T-cell (primary cell): ENCODE measurements around the gene PPP1R1C. TPM values are rescaled to one million over a fixed set of nuclear protein-coding genes. Genes with fewer than 3 reads are reported as not detected.

ENCODE experiments used
- ATAC-seq, 4 experiments: fragments of 200-7000 bp in 3 of 4; fragments of 150-1000 bp in 1 of 4; cut with Tn5 transposase; replicated peaks in 1 of 4; 1 replicate in 3 of 4; 2 replicates in 1 of 4; pipeline ENCODE4 v1.10.0; 2021; ENCODE audit warnings: moderate library complexity in 3 of 4, mild to moderate bottlenecking in 2 of 4, moderate number of reproducible peaks in 1 of 4
- CTCF ChIA-PET, 2 donors: fragments of 300-600 bp; sonication (Branson Sonifier 250); formaldehyde crosslinking; loops; one replicate each; lab custom pipeline; 2022; ENCODE audit warnings: antibody characterized with exemption in 2 of 2; lab: Charles Lee
- POLR2A ChIA-PET, 2 donors: fragments of 300-600 bp; sonication (Branson Sonifier 250); formaldehyde crosslinking; loops; one replicate each; lab custom pipeline; 2022; ENCODE audit warnings: antibody characterized with exemption in 2 of 2; lab: Charles Lee
- DNase-seq, 35 experiments: peaks; one replicate each; pipeline versions ENCODE4 v3.0.0 to v3.0.0-alpha.2; 2013 to 2023
- H3K27ac ChIP-seq: one replicate; pipeline ENCODE4 v1.5.1; 2013; ENCODE audit warnings: low read length
- H3K27me3 ChIP-seq, 2 experiments: replicated peaks in 1 of 2; 1 replicate in 1 of 2; 2 replicates in 1 of 2; pipeline versions ENCODE4 v1.6.1 to v1.7.0; 2013; ENCODE audit warnings: low read length in 1 of 2, mixed read lengths in 1 of 2; ENCODE audit not compliant: control insufficient read depth in 2 of 2, insufficient read depth in 2 of 2; ENCODE audit errors: extremely low read depth in 1 of 2
- H3K36me3 ChIP-seq, 2 donors: 1 replicate in 1 of 2; 2 replicates in 1 of 2; pipeline versions ENCODE4 v1.6.1 to v1.7.0; 2013; ENCODE audit warnings: low read length in 1 of 2; ENCODE audit not compliant: control insufficient read depth in 2 of 2, insufficient read depth in 1 of 2; ENCODE audit errors: extremely low read depth in 1 of 2
- H3K4me1 ChIP-seq, 2 experiments: 1 replicate in 1 of 2; 2 replicates in 1 of 2; pipeline versions ENCODE4 v1.6.1 to v1.7.0; 2013; ENCODE audit warnings: low read length in 2 of 2, mixed read lengths in 1 of 2; ENCODE audit not compliant: insufficient read depth in 2 of 2, control insufficient read depth in 1 of 2; ENCODE audit errors: extremely low read depth in 1 of 2
- H3K4me3 ChIP-seq, 2 donors: 1 replicate in 1 of 2; 2 replicates in 1 of 2; pipeline versions ENCODE4 v1.5.1 to v1.7.0; 2013; ENCODE audit warnings: mild to moderate bottlenecking in 2 of 2, low read length in 1 of 2, moderate library complexity in 1 of 2; ENCODE audit not compliant: control insufficient read depth in 1 of 2; ENCODE audit errors: extremely low read depth in 1 of 2
- H3K9me3 ChIP-seq: 2 replicates; pipeline ENCODE4 v1.7.0; 2013
- H3K27ac Mint-ChIP-seq, 2 donors: one replicate each; pipeline ENCODE4 v1.8.0; 2020 to 2021; ENCODE audit warnings: mild to moderate bottlenecking in 2 of 2, mixed read lengths in 2 of 2
- H3K27me3 Mint-ChIP-seq, 2 donors: one replicate each; pipeline ENCODE4 v1.8.0; 2021 to 2022; ENCODE audit warnings: mixed read lengths in 2 of 2
- H3K36me3 Mint-ChIP-seq: one replicate; pipeline ENCODE4 v1.8.0; 2021; ENCODE audit warnings: mixed read lengths
- H3K4me1 Mint-ChIP-seq, 3 donors: one replicate each; pipeline ENCODE4 v1.8.0; 2020 to 2022; ENCODE audit warnings: mixed read lengths in 3 of 3, mild to moderate bottlenecking in 1 of 3
- H3K4me3 Mint-ChIP-seq, 3 donors: one replicate each; pipeline ENCODE4 v1.8.0; 2020 to 2022; ENCODE audit warnings: mild to moderate bottlenecking in 3 of 3, mixed read lengths in 3 of 3, moderate library complexity in 3 of 3
- H3K9me3 Mint-ChIP-seq, 3 donors: one replicate each; pipeline ENCODE4 v1.8.0; 2020 to 2022; ENCODE audit warnings: mixed read lengths in 3 of 3
- WGBS: methylation state at CpG from one replicate; pipeline ENCODE4 v1.1.5; 2013; ENCODE audit warnings: missing lambda C conversion rate; ENCODE audit not compliant: insufficient coverage; 5-methylcytosine and 5-hydroxymethylcytosine counted together
- total RNA-seq, 35 experiments: library from RNA in 6 of 35; stranded (reverse) in 6 of 35; fragments of 120-200 nt in 1 of 35; gene quantifications; one replicate each; pipeline versions ENCODE4 v1.2.1 to v1.2.4 and lab custom pipeline; 2013 to 2026

The PPP1R1C gene
- total RNA-seq, 5 donors from 2014 or later (not counting 1 experiment from before 2014, with no cell fraction given), result not detected

GRCh38 chr2:181977661-181978350 lies 7.8 kb upstream of the PPP1R1C start:
- Mint-ChIP-seq H3K27me3 (peaks cover 0 to 6% of the 10 kb centered on the region in 2 donors), H3K9me3 (no peaks in the 10 kb centered on the region), H3K4me3 (no peak overlapping the region), H3K4me1 (no peaks in the 10 kb centered on the region), H3K27ac (no peak overlapping the region), H3K36me3 (no peaks in the 10 kb centered on the region)
- no peaks in the 10 kb centered on the region for H3K4me1 ChIP-seq
- CTCF ChIA-PET, result interaction anchor here in 1 of 2 donors (0.8 kb wide), 1 partner anchor 33 kb away, joined by 4 read pairs; no protein-coding TSS in a partner anchor
- no peak for ATAC-seq
- no peaks in the 10 kb centered on the region for H3K36me3 ChIP-seq
- POLR2A ChIA-PET, result no interaction called here
- peaks cover 0 to 2% of the 10 kb centered on the region in 2 experiments for H3K27me3 ChIP-seq
- no peaks in the 10 kb centered on the region for H3K9me3 ChIP-seq
- H3K4me3 ChIP-seq, result no peak overlapping the region
- WGBS, result 75% methylated on average over 1 of the region's 5 CpGs
- no peak overlapping the region for H3K27ac ChIP-seq
- no peak for DNase-seq

GRCh38 chr2:181978351-181979150 lies 7.1 kb upstream of the PPP1R1C start:
- H3K9me3 ChIP-seq, result no peaks in the 10 kb centered on the region
- Mint-ChIP-seq H3K9me3 (no peaks in the 10 kb centered on the region), H3K27ac (no peak overlapping the region), H3K4me1 (no peaks in the 10 kb centered on the region), H3K36me3 (no peaks in the 10 kb centered on the region), H3K27me3 (peaks cover 0 to 6% of the 10 kb centered on the region in 2 donors), H3K4me3 (no peak overlapping the region)
- peaks cover 0 to 2% of the 10 kb centered on the region in 2 experiments for H3K27me3 ChIP-seq
- ATAC-seq (no peak), DNase-seq (no peak)
- H3K4me1 ChIP-seq, result no peaks in the 10 kb centered on the region
- WGBS, result 73% methylated on average over 1 of the region's 2 CpGs
- no peak overlapping the region for H3K27ac ChIP-seq
- H3K36me3 ChIP-seq, result no peaks in the 10 kb centered on the region
- POLR2A ChIA-PET, result no interaction called here
- CTCF ChIA-PET, result no interaction called here
- no peak overlapping the region for H3K4me3 ChIP-seq

GRCh38 chr2:181984060-181984459 lies 1.6 kb upstream of the PPP1R1C start:
- Mint-ChIP-seq H3K4me1 (no peaks in the 10 kb centered on the region), H3K27ac (no peak overlapping the region), H3K36me3 (no peaks in the 10 kb centered on the region), H3K27me3 (peaks cover 0 to 3% of the 10 kb centered on the region in 2 donors), H3K4me3 (no peak overlapping the region), H3K9me3 (no peaks in the 10 kb centered on the region)
- no peaks in the 10 kb centered on the region for H3K36me3 ChIP-seq
- H3K9me3 ChIP-seq, result no peaks in the 10 kb centered on the region
- ChIA-PET CTCF (interaction anchor here in 1 of 2 donors (0.5 kb wide), 1 partner anchor 132 kb away, joined by 3 read pairs; no protein-coding TSS in a partner anchor), POLR2A (no interaction called here)
- no peaks in the 10 kb centered on the region for H3K4me1 ChIP-seq
- H3K27ac ChIP-seq, result no peak overlapping the region
- H3K27me3 ChIP-seq, result peaks cover 0 to 2% of the 10 kb centered on the region in 2 experiments
- no CpG with 5 or more reads among the region's 1 CpG for WGBS
- H3K4me3 ChIP-seq, result no peak overlapping the region
- DNase-seq (no peak), ATAC-seq (no peak)

- DNase-seq, result no peak
- ChIA-PET POLR2A (no interaction called here), CTCF (no interaction called here)
- Mint-ChIP-seq H3K27me3 (no peaks in the 10 kb centered on the region), H3K9me3 (no peaks in the 10 kb centered on the region), H3K27ac (no peak overlapping the region), H3K36me3 (no peaks in the 10 kb centered on the region), H3K4me1 (no peaks in the 10 kb centered on the region), H3K4me3 (no peak overlapping the region)
- Histone ChIP-seq H3K9me3 (no peaks in the 10 kb centered on the region), H3K27me3 (peaks cover 0 to 2% of the 10 kb centered on the region in 2 experiments), H3K27ac (no peak overlapping the region), H3K4me3 (no peak overlapping the region), H3K36me3 (no peaks in the 10 kb centered on the region), H3K4me1 (no peaks in the 10 kb centered on the region)
- WGBS, result 38% methylated on average over 1 of the region's 4 CpGs
- no peak for ATAC-seq
Observed at GRCh38 chr2:181984814-181985631, 630 bp upstream of the PPP1R1C start.

GRCh38 chr2:181988154-181988924 lies 2.7 kb downstream of the PPP1R1C start:
- H3K9me3 ChIP-seq, result no peaks in the 10 kb centered on the region
- ChIA-PET POLR2A (no interaction called here), CTCF (interaction anchor here in 1 of 2 donors (0.6 kb wide), 1 partner anchor 9 kb away, joined by 3 read pairs; no protein-coding TSS in a partner anchor)
- Mint-ChIP-seq H3K27me3 (peaks cover 0 to 4% of the 10 kb centered on the region in 2 donors), H3K9me3 (no peaks in the 10 kb centered on the region), H3K4me1 (no peaks in the 10 kb centered on the region), H3K4me3 (no peak overlapping the region), H3K27ac (no peak overlapping the region), H3K36me3 (no peaks in the 10 kb centered on the region)
- no peak overlapping the region for H3K4me3 ChIP-seq
- no peak overlapping the region for H3K27ac ChIP-seq
- DNase-seq, result no peak
- no peaks in the 10 kb centered on the region for H3K4me1 ChIP-seq
- no peaks in the 10 kb centered on the region for H3K36me3 ChIP-seq
- H3K27me3 ChIP-seq, result no peaks in the 10 kb centered on the region
- WGBS, result 100% methylated on average over 2 of the region's 7 CpGs
- ATAC-seq, result no peak
